T-helper 17 cell (primary cell): ENCODE measurements around the gene MTA3. TPM values are rescaled to one million over a fixed set of nuclear protein-coding genes. Genes with fewer than 3 reads are reported as not detected.

Experiments used
- ATAC-seq: fragments of 150-1000 bp; cut with Tn5 transposase; 2 replicates; pipeline ENCODE4 v1.10.0; 2021; ENCODE audit warnings: mild to moderate bottlenecking, moderate library complexity
- DNase-seq, 3 donors: peaks; one replicate each; pipeline versions ENCODE4 v3.0.0 to v3.0.0-alpha.2; 2020 to 2021
- H3K9me3 ChIP-seq: one replicate; pipeline ENCODE4 v1.7.0; 2013; ENCODE audit warnings: low read length, mild to moderate bottlenecking; ENCODE audit not compliant: control insufficient read depth, poor library complexity, severe bottlenecking
- H3K27ac Mint-ChIP-seq: one replicate; pipeline ENCODE4 v1.8.0; 2022; ENCODE audit warnings: mild to moderate bottlenecking, moderate library complexity, mixed read lengths
- H3K27me3 Mint-ChIP-seq: one replicate; pipeline ENCODE4 v1.8.0; 2022; ENCODE audit warnings: mixed read lengths
- H3K36me3 Mint-ChIP-seq: one replicate; pipeline ENCODE4 v1.8.0; 2022; ENCODE audit warnings: low read depth, mixed read lengths
- H3K4me1 Mint-ChIP-seq: one replicate; pipeline ENCODE4 v1.8.0; 2022; ENCODE audit warnings: mild to moderate bottlenecking, mixed read lengths
- H3K4me3 Mint-ChIP-seq: one replicate; pipeline ENCODE4 v1.8.0; 2022; ENCODE audit warnings: mild to moderate bottlenecking, moderate library complexity, mixed read lengths
- total RNA-seq, 4 donors: library from RNA in 2 of 4; stranded (reverse) in 2 of 4; gene quantifications; one replicate each; pipeline ENCODE4 v1.2.3 and lab custom pipeline; 2022 to 2026

Gene MTA3
- total RNA-seq, 2 donors from 2014 or later: 19.0 to 25.2 TPM

GRCh38 chr2:42792087-42792582 is 223.7 kb downstream of the MTA3 start:
- H3K9me3 ChIP-seq: no peaks in the 10 kb centered on the region
- Mint-ChIP-seq H3K4me3 (peak overlapping the region; percentile 77), H3K36me3 (peaks cover 9% of the 10 kb centered on the region), H3K4me1 (peaks cover 18% of the 10 kb centered on the region), H3K27ac (no peak overlapping the region), H3K27me3 (peaks cover 72% of the 10 kb centered on the region)
- ATAC-seq (peak; percentile 55), DNase-seq (no peak)

GRCh38 chr2:42792583-42793333 is 224.3 kb downstream of the MTA3 start, which contains the start of gene HAAO:
TSS of gene HAAO (minus strand) at chr2:42792583. CDS start at chr2:42792536, 47 bp downstream.
- no peak within 1 kb of the TSS for H3K27ac Mint-ChIP-seq
- peak; percentile 60 for ATAC-seq
- peaks cover 9% of the 10 kb centered on the region for H3K36me3 Mint-ChIP-seq
- H3K4me1 Mint-ChIP-seq: peaks cover 18% of the 10 kb centered on the region
- peak within 1 kb of the TSS; percentile 77 for H3K4me3 Mint-ChIP-seq
- H3K27me3 Mint-ChIP-seq: peaks cover 67% of the 10 kb centered on the region
- no peak for DNase-seq
- no peaks in the 10 kb centered on the region for H3K9me3 ChIP-seq

GRCh38 chr2:42793334-42794270 is 225.2 kb downstream of the MTA3 start:
- H3K4me1 Mint-ChIP-seq: peaks cover 18% of the 10 kb centered on the region
- H3K27ac Mint-ChIP-seq: no peak overlapping the region
- H3K9me3 ChIP-seq: no peaks in the 10 kb centered on the region
- peaks cover 9% of the 10 kb centered on the region for H3K36me3 Mint-ChIP-seq
- no peak for ATAC-seq
- peak overlapping the region; percentile 63 for H3K4me3 Mint-ChIP-seq
- no peak for DNase-seq
- peaks cover 58% of the 10 kb centered on the region for H3K27me3 Mint-ChIP-seq

- Mint-ChIP-seq H3K4me1 (peaks cover 18% of the 10 kb centered on the region), H3K36me3 (peaks cover 9% of the 10 kb centered on the region), H3K27ac (no peak overlapping the region), H3K27me3 (peaks cover 54% of the 10 kb centered on the region), H3K4me3 (no peak overlapping the region)
- no peaks in the 10 kb centered on the region for H3K9me3 ChIP-seq
- ATAC-seq (no peak), DNase-seq (no peak)
Observed at GRCh38 chr2:42794271-42795046, 226.0 kb downstream of the MTA3 start.

GRCh38 chr2:42795275-42795674 is 226.8 kb downstream of the MTA3 start:
- no peak overlapping the region for H3K27ac Mint-ChIP-seq
- H3K4me1 Mint-ChIP-seq: peaks cover 18% of the 10 kb centered on the region
- peaks cover 5% of the 10 kb centered on the region for H3K36me3 Mint-ChIP-seq

GRCh38 chr2:42795841-42796301 is 227.4 kb downstream of the MTA3 start:
- ATAC-seq (no peak), DNase-seq (no peak)
- H3K9me3 ChIP-seq: no peaks in the 10 kb centered on the region
- Mint-ChIP-seq H3K27me3 (peaks cover 47% of the 10 kb centered on the region), H3K4me1 (peaks cover 18% of the 10 kb centered on the region), H3K36me3 (peaks cover 4% of the 10 kb centered on the region), H3K4me3 (no peak overlapping the region), H3K27ac (no peak overlapping the region)

More at GRCh38 chr2:42795275-42795674, 226.8 kb downstream of the MTA3 start:
- DNase-seq: no peak
- no peaks in the 10 kb centered on the region for H3K9me3 ChIP-seq
- H3K27me3 Mint-ChIP-seq: peaks cover 47% of the 10 kb centered on the region
- ATAC-seq: no peak
- no peak overlapping the region for H3K4me3 Mint-ChIP-seq

- Mint-ChIP-seq H3K27me3 (peaks cover 47% of the 10 kb centered on the region), H3K4me3 (no peak overlapping the region), H3K4me1 (peaks cover 16% of the 10 kb centered on the region), H3K27ac (no peak overlapping the region), H3K36me3 (peaks cover 3% of the 10 kb centered on the region)
- no peaks in the 10 kb centered on the region for H3K9me3 ChIP-seq
- DNase-seq (no peak), ATAC-seq (no peak)
Observed at GRCh38 chr2:42796427-42797248, 228.2 kb downstream of the MTA3 start.

GRCh38 chr2:42797281-42797680 is 228.8 kb downstream of the MTA3 start:
- Mint-ChIP-seq H3K4me1 (peaks cover 14% of the 10 kb centered on the region), H3K36me3 (peaks cover 3% of the 10 kb centered on the region), H3K27ac (no peak overlapping the region), H3K4me3 (no peak overlapping the region), H3K27me3 (peaks cover 47% of the 10 kb centered on the region)
- H3K9me3 ChIP-seq: no peaks in the 10 kb centered on the region
- ATAC-seq (no peak), DNase-seq (no peak)

- no peaks in the 10 kb centered on the region for H3K9me3 ChIP-seq
- Mint-ChIP-seq H3K4me3 (no peak overlapping the region), H3K27ac (no peak overlapping the region), H3K36me3 (peaks cover 3% of the 10 kb centered on the region), H3K4me1 (peaks cover 6% of the 10 kb centered on the region), H3K27me3 (peaks cover 51% of the 10 kb centered on the region)
- ATAC-seq (no peak), DNase-seq (no peak)
Observed at GRCh38 chr2:42799881-42800280, 231.4 kb downstream of the MTA3 start.

GRCh38 chr2:42800461-42800962 is 232.1 kb downstream of the MTA3 start:
- DNase-seq (no peak), ATAC-seq (no peak)
- Mint-ChIP-seq H3K4me3 (no peak overlapping the region), H3K36me3 (peaks cover 3% of the 10 kb centered on the region), H3K4me1 (peaks cover 5% of the 10 kb centered on the region), H3K27ac (no peak overlapping the region), H3K27me3 (peaks cover 52% of the 10 kb centered on the region)
- H3K9me3 ChIP-seq: no peaks in the 10 kb centered on the region

GRCh38 chr2:42800981-42801380 is 232.5 kb downstream of the MTA3 start:
- Mint-ChIP-seq H3K27me3 (peaks cover 49% of the 10 kb centered on the region), H3K27ac (no peak overlapping the region), H3K4me1 (peaks cover under 1% of the 10 kb centered on the region), H3K36me3 (peaks cover 3% of the 10 kb centered on the region), H3K4me3 (no peak overlapping the region)
- DNase-seq: no peak
- no peaks in the 10 kb centered on the region for H3K9me3 ChIP-seq
- no peak for ATAC-seq

GRCh38 chr2:42801381-42801780 is 232.9 kb downstream of the MTA3 start:
- peaks cover 3% of the 10 kb centered on the region for H3K36me3 Mint-ChIP-seq
- peaks cover 48% of the 10 kb centered on the region for H3K27me3 Mint-ChIP-seq
- ATAC-seq (no peak), DNase-seq (no peak)
- H3K9me3 ChIP-seq: no peaks in the 10 kb centered on the region
- H3K4me1 Mint-ChIP-seq: no peaks in the 10 kb centered on the region
- H3K4me3 Mint-ChIP-seq: no peak overlapping the region
- H3K27ac Mint-ChIP-seq: no peak overlapping the region
